Stimulated activated naive B cell treated with anti-CD40 and anti-IgM and Interleukin-4, amounts not matched to agents 10 μg/mL and 1 μg/mL and 100 μg/mL, for 72 hours (primary cell): ENCODE results near the gene RNF31.
"Not testable (repeated sequence)": the region's sequence is repeated elsewhere in the genome, so short reads cannot be mapped to it uniquely, and the experiment has no call there.

Source experiments
- ATAC-seq, 2 donors: fragments of 150-1000 bp; cut with Tn5 transposase; replicated peaks; 2 replicates each; pipeline ENCODE4 v1.10.0; 2021; ENCODE audit warnings: moderate library complexity in 1 of 2
- DNase-seq: peaks from one replicate; pipeline ENCODE4 v3.0.0; 2021
- H3K27ac Mint-ChIP-seq: one replicate; pipeline ENCODE4 v1.8.0; 2022; ENCODE audit warnings: mild to moderate bottlenecking, mixed read lengths
- H3K27me3 Mint-ChIP-seq, 2 donors: one replicate each; pipeline ENCODE4 v1.8.0; 2022; ENCODE audit warnings: mixed read lengths in 2 of 2
- H3K36me3 Mint-ChIP-seq, 2 donors: one replicate each; pipeline ENCODE4 v1.8.0; 2022; ENCODE audit warnings: mixed read lengths in 2 of 2, mild to moderate bottlenecking in 1 of 2
- H3K4me1 Mint-ChIP-seq, 2 donors: one replicate each; pipeline ENCODE4 v1.8.0; 2022; ENCODE audit warnings: mixed read lengths in 2 of 2, mild to moderate bottlenecking in 1 of 2
- H3K4me3 Mint-ChIP-seq, 2 donors: one replicate each; pipeline ENCODE4 v1.8.0; 2022; ENCODE audit warnings: mild to moderate bottlenecking in 2 of 2, mixed read lengths in 2 of 2, moderate library complexity in 1 of 2
- H3K9me3 Mint-ChIP-seq, 2 donors: one replicate each; pipeline ENCODE4 v1.8.0; 2022; ENCODE audit warnings: mixed read lengths in 2 of 2, mild to moderate bottlenecking in 1 of 2

Gene RNF31

DNA sequence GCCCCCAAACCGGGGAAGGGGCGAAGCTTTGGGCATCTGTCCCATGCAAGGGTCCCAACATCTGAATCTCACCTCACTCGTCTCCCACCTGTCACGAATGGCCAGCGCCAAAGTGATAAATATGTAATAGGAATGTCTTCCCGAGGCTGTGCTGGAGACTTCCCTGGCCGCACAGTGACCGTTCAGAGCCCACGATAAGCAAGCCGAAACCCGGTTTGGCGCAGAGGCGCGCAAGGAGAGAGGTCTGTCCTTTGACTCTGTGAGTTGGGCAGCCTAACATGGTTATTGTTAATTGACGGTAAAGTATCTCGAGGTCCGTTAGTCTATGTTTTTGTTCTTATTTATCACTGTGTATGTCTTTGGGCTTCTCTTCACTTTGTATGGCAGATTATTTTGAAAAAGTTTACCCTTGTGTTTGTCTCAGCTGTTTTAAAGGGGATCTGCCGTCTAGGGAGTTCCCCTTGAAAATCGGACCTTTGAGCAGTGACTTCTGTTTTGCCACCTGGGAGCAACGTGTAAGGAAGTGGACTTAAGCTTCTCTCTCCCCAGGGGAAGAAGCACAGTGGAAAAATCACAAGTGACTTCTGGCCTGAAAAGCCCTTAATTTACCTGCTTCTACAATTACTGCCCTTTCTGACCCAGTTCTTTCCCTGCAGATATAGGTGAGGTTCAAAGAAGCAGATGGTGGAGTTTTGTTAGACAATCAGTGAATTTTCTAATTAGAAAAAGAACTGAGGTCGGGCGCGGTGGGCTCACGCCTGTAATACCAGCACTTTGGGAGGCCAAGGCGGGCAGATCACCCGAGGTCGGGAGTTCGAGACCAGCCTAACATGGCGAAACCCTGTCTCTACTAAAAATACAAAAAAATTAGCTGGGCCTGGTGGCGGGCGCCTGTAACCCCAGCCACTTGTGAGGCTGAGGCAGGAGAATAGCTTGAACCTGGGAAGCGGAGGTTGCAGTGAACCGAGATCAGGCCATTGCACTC, 49.1 kb downstream of the RNF31 start:
- Mint-ChIP-seq H3K27me3 (no peaks in the 10 kb centered on the region), H3K9me3 (peaks cover 0 to 3% of the 10 kb centered on the region in 2 donors), H3K4me3 (peak overlapping the region; percentile 92 to 95), H3K4me1 (peaks cover 39 to 77% of the 10 kb centered on the region in 2 donors), H3K27ac (peak overlapping the region; percentile 98), H3K36me3 (peaks cover 34 to 59% of the 10 kb centered on the region in 2 donors)
- DNase-seq (no peak), ATAC-seq (peak; percentile 41 to 46)

DNA sequence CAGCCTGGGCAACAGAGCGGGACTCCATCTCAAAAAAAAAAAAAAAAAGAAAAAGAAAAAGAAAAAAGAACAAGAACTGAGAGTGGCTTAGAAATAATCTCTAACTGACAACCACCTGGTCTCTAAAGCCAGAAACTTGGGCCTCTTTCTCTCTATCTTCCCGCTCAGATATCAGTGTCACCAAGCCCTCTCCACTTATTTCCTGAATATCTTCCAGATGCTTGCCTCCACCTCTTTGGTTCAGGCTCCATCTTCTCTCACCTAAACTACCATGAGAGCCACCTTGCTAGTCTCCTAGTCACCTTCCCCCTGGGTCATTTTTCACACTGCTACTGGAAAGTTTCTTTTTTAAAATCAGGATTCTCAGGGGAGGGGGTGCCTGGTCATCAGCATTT, 49.8 kb downstream of the RNF31 start:
- Mint-ChIP-seq H3K4me3 (peak overlapping the region; percentile 92 to 95), H3K27ac (peak overlapping the region; percentile 98), H3K9me3 (peaks cover 0 to 3% of the 10 kb centered on the region in 2 donors), H3K36me3 (peaks cover 40 to 60% of the 10 kb centered on the region in 2 donors), H3K27me3 (no peaks in the 10 kb centered on the region), H3K4me1 (peaks cover 37 to 70% of the 10 kb centered on the region in 2 donors)
- ATAC-seq (no peak), DNase-seq (no peak)

DNA sequence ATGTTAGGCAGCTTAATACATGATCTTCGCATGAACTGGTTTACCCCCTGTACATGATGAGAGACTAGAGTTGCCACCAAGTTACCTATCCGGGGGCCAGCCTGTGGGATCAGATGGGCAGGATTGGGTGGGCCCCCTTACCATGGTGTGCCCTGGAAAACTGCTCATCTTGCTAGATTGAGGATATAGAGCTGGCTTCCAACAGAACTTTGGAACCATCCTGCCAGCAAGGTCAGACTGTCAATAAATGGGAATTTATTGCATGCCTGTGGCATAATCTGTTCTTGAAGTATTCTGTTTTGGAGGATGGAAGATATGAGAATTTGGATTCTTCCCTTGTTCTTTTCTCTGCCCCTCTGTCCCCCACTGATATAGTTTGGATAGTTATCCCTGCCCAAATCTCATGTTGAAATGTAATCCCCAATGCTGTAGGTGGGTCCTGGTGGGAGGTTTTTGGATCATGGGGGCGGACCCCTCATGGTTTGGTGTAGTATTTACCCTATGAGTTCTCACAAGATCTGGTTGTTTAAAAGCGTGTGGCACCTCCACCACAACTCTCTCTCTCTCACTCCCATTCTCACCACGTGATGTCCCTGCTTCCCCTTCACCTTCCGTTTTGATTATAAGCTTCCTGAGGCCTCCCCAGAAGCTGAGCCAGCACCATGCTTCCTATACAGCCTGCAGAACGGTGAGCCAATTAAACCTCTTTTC, 51.7 kb downstream of the RNF31 start:
- ATAC-seq (no peak), DNase-seq (no peak)
- Mint-ChIP-seq H3K27ac (peak overlapping the region; percentile 71), H3K4me3 (peak overlapping the region in 1 of 2 donors; percentile 56), H3K4me1 (peaks cover 31 to 59% of the 10 kb centered on the region in 2 donors), H3K36me3 (peaks cover 46 to 66% of the 10 kb centered on the region in 2 donors), H3K9me3 (peaks cover 6 to 10% of the 10 kb centered on the region in 2 donors), H3K27me3 (no peaks in the 10 kb centered on the region)

DNA sequence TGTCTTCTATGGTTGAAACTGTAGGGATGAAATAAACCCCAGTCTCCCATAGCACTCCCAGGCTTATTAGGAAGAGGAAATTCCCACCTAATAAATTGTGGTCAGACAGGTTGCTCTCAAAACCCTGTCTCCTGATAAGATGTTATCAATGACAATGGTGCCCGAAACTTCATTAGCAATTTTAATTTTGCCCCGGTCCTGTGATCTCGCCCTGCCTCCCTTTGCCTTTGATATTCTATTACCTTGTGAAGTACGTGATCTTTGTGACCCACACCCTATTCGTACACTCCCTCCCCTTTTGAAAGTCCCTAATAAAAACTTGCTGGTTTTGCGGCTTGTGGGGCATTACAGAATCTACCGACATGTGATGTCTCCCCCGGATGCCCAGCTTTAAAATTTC, 55.2 kb downstream of the RNF31 start:
- not testable (repeated sequence) for H3K9me3 Mint-ChIP-seq, H3K27me3 Mint-ChIP-seq, H3K27ac Mint-ChIP-seq, H3K4me3 Mint-ChIP-seq, DNase-seq, ATAC-seq
- H3K36me3 Mint-ChIP-seq: peaks cover 71 to 79% of the 10 kb centered on the region in 2 donors
- peaks cover 31 to 61% of the 10 kb centered on the region in 2 donors for H3K4me1 Mint-ChIP-seq

DNA sequence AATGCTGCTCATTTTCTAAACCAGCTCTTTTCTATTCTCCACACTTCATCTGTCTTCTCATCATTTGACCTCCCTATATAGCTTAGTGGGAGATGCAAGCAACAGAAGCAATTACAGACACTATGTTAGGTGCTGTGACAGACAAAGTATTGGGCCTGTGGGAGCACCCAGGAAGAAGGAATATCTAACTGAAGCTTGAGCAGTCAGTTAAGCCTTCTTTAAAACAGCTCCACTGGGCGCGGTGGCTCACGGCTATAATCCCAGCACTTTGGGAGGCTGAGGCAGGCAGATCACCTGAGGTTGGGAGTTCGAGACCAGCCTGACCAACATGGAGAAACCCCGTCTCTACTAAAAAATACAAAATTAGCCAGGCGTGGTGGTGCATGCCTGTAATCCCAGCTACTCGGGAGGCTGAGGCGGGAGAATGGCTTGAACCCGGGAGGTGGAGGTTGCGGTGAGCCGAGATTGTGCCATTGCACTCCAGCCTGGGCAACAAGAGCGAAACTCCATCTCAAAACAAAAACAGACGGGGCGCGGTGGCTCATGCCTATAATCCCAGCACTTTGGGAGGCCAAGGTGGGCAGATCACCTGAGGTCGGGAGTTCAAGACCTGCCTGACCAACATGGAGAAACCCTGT, 56.1 kb downstream of the RNF31 start:
- not testable (repeated sequence) for H3K4me3 Mint-ChIP-seq, H3K9me3 Mint-ChIP-seq, ATAC-seq, H3K27ac Mint-ChIP-seq, DNase-seq, H3K27me3 Mint-ChIP-seq
- Mint-ChIP-seq H3K36me3 (peaks cover 76 to 85% of the 10 kb centered on the region in 2 donors), H3K4me1 (peaks cover 36 to 61% of the 10 kb centered on the region in 2 donors)

DNA sequence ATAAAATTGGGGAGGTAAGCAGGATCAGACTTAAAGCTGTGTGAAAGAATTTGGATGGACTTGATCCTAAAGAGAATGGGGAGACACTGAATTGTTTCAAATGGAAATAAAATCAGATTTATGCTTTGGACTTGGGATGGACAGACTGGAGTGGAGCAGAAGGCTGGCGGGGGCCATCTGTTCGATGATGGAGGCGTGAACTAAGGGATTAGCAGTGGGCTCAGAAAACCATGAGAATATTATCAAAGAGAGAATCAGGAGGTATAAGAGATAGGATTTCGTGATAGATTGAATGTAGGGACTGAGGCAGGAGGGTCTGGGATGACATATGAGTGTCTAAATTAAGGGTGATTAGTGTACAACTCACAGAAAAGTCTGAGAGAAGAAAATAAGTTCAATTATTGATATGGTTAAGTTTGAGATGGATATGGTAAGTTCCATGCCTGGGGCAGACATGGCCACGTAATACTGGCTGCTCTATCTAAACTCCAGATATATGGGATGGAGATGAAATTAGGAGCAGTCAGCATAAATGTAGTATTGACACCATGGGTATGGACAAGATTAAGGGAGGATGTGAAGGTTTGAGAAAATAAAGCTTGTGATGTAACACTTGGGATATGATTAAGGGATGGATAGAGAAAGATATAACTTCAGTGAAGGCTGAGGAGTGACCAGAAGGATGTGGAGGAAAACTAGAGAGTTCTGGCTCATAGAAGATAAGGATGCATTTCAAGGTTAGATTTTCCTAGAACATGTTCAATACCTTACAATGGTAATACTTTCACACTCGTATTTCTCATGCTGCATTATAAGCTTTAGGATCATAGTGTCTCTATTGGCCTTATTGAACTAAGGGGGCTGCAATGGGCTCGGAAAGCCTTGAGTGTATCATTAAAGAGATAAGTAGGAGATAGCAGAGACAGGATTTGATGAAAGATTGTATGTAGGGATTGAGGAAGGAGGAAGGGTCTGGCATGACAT, 57.2 kb downstream of the RNF31 start:
- no peak overlapping the region for H3K4me3 Mint-ChIP-seq
- H3K9me3 Mint-ChIP-seq: peaks cover 6 to 7% of the 10 kb centered on the region in 2 donors
- peaks cover 68 to 79% of the 10 kb centered on the region in 2 donors for H3K36me3 Mint-ChIP-seq
- peaks cover 28 to 57% of the 10 kb centered on the region in 2 donors for H3K4me1 Mint-ChIP-seq
- ATAC-seq (no peak), DNase-seq (no peak)
- H3K27me3 Mint-ChIP-seq: no peaks in the 10 kb centered on the region
- no peak overlapping the region for H3K27ac Mint-ChIP-seq

DNA sequence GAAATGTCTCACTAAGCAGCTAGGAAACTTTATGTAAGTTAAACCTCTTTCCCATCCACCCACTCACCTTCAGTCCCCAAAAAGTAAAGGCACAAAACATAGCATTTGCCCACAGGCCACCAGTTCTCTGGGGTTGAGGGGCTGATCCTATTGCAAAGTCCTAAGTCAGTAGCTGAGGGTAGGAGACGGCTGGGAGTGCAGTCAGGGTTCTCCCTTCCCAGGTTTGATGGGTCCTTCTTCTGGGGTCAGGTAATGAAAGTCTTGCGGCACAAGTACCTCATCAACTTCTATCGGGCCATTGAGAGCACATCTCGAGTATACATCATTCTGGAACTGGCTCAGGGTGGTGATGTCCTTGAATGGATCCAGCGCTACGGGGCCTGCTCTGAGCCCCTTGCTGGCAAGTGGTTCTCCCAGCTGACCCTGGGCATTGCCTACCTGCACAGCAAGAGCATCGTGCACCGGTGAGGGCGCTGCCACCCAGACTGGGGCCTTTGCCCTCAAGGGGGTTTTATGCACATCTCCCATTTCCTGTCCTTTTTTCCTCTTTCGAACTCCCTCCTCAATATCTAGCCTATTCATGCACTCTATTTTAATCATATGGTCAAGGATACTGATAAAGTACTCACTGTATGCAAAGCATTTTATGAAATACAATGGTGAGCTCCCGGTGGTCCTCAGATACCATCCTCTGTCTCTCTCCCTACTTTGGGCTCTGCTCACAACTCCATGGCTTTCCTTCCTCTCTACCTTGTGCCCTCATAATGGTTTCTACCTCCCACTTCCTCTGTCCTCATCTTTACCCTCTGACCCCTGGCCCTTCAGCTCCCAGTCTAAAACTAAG, 59.2 kb downstream of the RNF31 start:
- DNase-seq (no peak), ATAC-seq (peak in 1 of 2 donors; percentile 4)
- H3K27me3 Mint-ChIP-seq: no peaks in the 10 kb centered on the region
- peak overlapping the region; percentile 88 for H3K27ac Mint-ChIP-seq
- H3K9me3 Mint-ChIP-seq: peaks cover 6 to 7% of the 10 kb centered on the region in 2 donors
- H3K4me1 Mint-ChIP-seq: peaks cover 35 to 64% of the 10 kb centered on the region in 2 donors
- peaks cover 68 to 81% of the 10 kb centered on the region in 2 donors for H3K36me3 Mint-ChIP-seq
- peak overlapping the region; percentile 3 to 9 for H3K4me3 Mint-ChIP-seq

DNA sequence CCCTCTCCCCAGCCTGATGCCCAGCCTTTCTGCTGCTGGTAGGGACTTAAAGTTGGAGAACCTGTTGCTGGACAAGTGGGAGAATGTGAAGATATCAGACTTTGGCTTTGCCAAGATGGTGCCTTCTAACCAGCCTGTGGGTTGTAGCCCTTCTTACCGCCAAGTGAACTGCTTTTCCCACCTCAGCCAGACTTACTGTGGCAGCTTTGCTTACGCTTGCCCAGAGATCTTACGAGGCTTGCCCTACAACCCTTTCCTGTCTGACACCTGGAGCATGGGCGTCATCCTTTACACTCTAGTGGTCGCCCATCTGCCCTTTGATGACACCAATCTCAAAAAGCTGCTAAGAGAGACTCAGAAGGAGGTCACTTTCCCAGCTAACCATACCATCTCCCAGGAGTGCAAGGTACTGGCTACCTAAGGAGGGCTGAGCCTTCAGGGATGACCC, 59.8 kb downstream of the RNF31 start:
- Mint-ChIP-seq H3K36me3 (peaks cover 64 to 78% of the 10 kb centered on the region in 2 donors), H3K27me3 (no peaks in the 10 kb centered on the region), H3K9me3 (peaks cover 6 to 7% of the 10 kb centered on the region in 2 donors), H3K4me3 (peak overlapping the region; percentile 3 to 9), H3K27ac (peak overlapping the region; percentile 88), H3K4me1 (peaks cover 35 to 70% of the 10 kb centered on the region in 2 donors)
- no peak for DNase-seq
- peak; percentile 83 for ATAC-seq

DNA sequence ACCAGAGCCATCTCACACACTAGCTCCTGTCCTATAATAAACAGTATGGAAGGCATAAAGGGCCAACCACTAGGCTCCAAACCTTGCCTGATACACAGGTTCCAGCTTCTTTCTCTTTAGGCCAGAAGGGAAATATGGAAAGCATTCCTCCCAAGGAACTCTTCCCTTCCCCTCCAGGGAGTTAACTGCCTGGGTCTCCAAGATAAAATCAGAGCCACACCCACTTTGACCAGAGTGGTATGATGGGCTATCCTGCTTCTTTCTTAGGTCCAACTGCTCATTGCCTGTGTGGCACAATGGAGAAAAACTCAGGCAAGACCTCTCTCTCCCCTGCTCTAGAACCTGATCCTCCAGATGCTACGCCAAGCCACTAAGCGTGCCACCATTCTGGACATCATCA, 60.3 kb downstream of the RNF31 start:
- Mint-ChIP-seq H3K9me3 (peaks cover 5% of the 10 kb centered on the region in 2 donors), H3K27ac (peak overlapping the region; percentile 88), H3K27me3 (no peaks in the 10 kb centered on the region), H3K4me1 (peaks cover 35 to 74% of the 10 kb centered on the region in 2 donors), H3K4me3 (no peak overlapping the region), H3K36me3 (peaks cover 61 to 74% of the 10 kb centered on the region in 2 donors)
- no peak for ATAC-seq
- no peak for DNase-seq
